NCI-H1092 (cell line): ENCODE results near the gene SLC2A10.

Source experiments
- DNase-seq: peaks from one replicate; lab custom pipeline; 2025; lab: John Stamatoyannopoulos, UW

The SLC2A10 gene

GRCh38 chr20:46770330-46771194, 61.1 kb downstream of the SLC2A10 start:
- DNase-seq: no peak

GRCh38 chr20:46771195-46771588, 61.7 kb downstream of the SLC2A10 start:
- DNase-seq: no peak

- no peak for DNase-seq
Measured at GRCh38 chr20:46772901-46773300, 63.5 kb downstream of the SLC2A10 start.

GRCh38 chr20:46773680-46774079, 64.2 kb downstream of the SLC2A10 start:
- DNase-seq: no peak

DNA sequence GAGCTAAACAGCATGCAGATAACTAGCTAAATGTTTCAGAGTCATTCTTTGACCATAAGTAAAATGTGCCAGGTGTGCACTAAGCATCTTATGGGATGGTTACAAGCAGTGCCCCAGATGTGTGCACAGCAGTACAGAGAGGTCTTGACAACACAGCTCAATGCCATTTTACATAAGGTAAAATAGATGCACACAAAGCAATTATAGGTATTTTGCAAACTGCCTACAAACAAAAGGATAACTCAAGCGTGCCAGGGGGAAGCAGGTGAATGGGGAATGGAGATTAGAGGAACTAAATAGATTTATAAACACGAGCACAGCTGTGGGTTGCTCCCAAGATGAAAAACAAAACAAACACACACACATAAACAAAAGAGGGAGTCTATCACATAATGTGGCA, 64.8 kb downstream of the SLC2A10 start:
- peak; percentile 10 for DNase-seq

DNA sequence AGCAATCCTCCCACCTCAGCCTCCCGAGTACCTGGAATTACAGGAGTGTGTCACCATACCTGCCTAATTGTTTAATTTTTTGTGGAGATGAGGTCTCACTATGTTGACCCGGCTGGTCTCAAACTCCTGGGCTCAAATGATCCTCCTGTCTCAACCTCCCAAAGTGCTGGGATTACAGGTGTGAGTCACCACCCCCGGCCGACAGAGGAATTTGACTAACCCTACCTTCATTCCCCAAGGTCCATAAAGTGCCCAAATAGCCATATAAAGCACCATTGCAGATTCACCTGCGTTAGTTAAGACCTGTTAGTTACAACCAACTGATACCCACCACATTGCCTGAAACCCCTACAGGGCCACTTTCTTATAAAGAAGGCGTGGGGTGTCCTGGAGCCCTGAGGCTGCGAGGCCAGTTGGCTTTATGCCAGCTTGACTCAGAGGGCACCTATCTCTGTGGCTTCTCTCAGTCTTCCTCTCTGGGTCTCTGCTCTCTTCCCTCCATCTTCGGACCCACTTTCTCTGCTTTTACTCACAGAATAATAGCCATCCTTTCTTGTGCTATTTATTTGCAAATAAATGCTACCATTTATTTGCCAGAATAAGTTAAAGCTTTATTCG, 65.6 kb downstream of the SLC2A10 start:
- no peak for DNase-seq

DNA sequence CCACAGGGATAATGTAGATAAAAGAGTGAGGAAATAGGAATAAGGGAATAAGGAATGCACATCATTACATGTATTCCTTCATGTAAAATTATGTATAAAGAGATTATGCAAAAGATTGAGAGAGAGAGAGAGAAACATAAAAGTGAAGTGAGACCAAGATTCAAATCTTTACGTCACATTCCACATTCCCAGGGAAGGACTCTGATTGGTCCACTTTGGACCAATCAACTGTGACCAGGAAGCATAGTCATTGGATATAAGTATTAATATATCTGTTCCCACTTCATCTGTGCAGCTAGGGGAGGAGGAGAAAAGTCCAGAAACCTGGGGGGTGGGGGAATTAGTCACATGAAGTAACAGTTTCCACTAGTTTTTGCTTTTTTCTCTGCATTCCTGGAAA, 66.4 kb downstream of the SLC2A10 start:
- DNase-seq: no peak

DNA sequence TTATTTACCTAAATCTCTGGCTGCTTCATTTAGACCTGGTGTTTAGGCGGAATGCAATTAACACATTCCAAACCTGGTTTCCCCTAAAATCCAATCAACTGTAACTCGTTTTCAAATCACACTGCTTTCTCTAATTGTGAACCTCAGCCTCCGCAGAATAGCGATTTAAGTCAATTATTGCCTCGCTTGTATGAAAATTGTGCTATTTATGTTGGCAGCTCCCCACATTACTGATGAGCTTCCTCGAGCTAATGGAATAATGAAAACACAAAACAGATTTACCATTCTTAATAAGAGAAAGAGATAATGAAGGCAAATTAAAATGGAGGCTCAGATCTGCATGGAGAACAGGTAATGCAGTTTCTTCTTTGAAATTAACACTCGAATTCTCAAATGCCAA, 67.9 kb downstream of the SLC2A10 start:
- DNase-seq: no peak

GRCh38 chr20:46779831-46780230, 70.4 kb downstream of the SLC2A10 start:
- no peak for DNase-seq

- no peak for DNase-seq
Measured at GRCh38 chr20:46784436-46785127, 75.1 kb downstream of the SLC2A10 start.
